H9 (cell line): Measurements from ENCODE around the gene TXLNG. TPM values are rescaled to one million over a fixed set of nuclear protein-coding genes. Genes with fewer than 3 reads are reported as not detected.

ENCODE experiments used
- DNase-seq: peaks from one replicate; pipeline ENCODE4 v3.0.0-alpha.2; 2017
- H2AFZ ChIP-seq: one replicate; pipeline ENCODE4 v1.6.1; 2013; ENCODE audit warnings: mild to moderate bottlenecking, low read length, control low read depth, moderate library complexity
- H2AK5ac ChIP-seq: 2 replicates; pipeline ENCODE4 v1.6.1; 2013; ENCODE audit warnings: low read length, control low read depth, mixed read lengths; ENCODE audit not compliant: insufficient read length
- H2BK120ac ChIP-seq: one replicate; pipeline ENCODE4 v1.6.1; 2013; ENCODE audit warnings: low read depth, mild to moderate bottlenecking, low read length, control low read depth, inconsistent platforms; ENCODE audit not compliant: poor library complexity, severe bottlenecking
- H2BK12ac ChIP-seq: 2 replicates; pipeline ENCODE4 v1.6.1; 2013; ENCODE audit warnings: low read length, control low read depth, mixed read lengths, low read depth; ENCODE audit not compliant: insufficient read length
- H2BK15ac ChIP-seq: 2 replicates; pipeline ENCODE4 v1.6.1; 2013; ENCODE audit warnings: low read depth, low read length, control low read depth
- H2BK20ac ChIP-seq: one replicate; pipeline ENCODE4 v1.6.1; 2013; ENCODE audit warnings: low read depth, mild to moderate bottlenecking, low read length, control low read depth, inconsistent platforms; ENCODE audit not compliant: poor library complexity, severe bottlenecking
- H2BK5ac ChIP-seq: 2 replicates; pipeline ENCODE4 v1.6.1; 2013; ENCODE audit warnings: low read length, control low read depth, mixed read lengths; ENCODE audit not compliant: insufficient read length
- H3K14ac ChIP-seq: 2 replicates; pipeline ENCODE4 v1.6.1; 2013; ENCODE audit warnings: low read length, control low read depth; ENCODE audit not compliant: insufficient read depth
- H3K18ac ChIP-seq: 2 replicates; pipeline ENCODE4 v1.6.1; 2013; ENCODE audit warnings: low read depth, mild to moderate bottlenecking, mixed read lengths, low read length, control low read depth; ENCODE audit not compliant: insufficient read length
- H3K23ac ChIP-seq: 2 replicates; pipeline ENCODE4 v1.6.1; 2013; ENCODE audit warnings: low read length, control low read depth, mixed read lengths, low read depth; ENCODE audit not compliant: insufficient read length
- H3K23me2 ChIP-seq: 2 replicates; pipeline ENCODE4 v1.6.1; 2013; ENCODE audit warnings: low read depth, mild to moderate bottlenecking, mixed read lengths, low read length, control low read depth; ENCODE audit not compliant: insufficient read length, poor library complexity, severe bottlenecking
- H3K27ac ChIP-seq: 2 replicates; pipeline ENCODE4 v1.5.1; 2013; ENCODE audit warnings: low read length, control low read depth, mixed read lengths, low read depth; ENCODE audit not compliant: insufficient read length
- H3K27me3 ChIP-seq: 2 replicates; pipeline ENCODE4 v1.6.1; 2013; ENCODE audit warnings: low read length, control low read depth, inconsistent platforms; ENCODE audit not compliant: insufficient read depth
- H3K4ac ChIP-seq: 2 replicates; pipeline ENCODE4 v1.6.1; 2013; ENCODE audit warnings: low read depth, mild to moderate bottlenecking, control low read depth, inconsistent platforms, low read length, moderate library complexity
- H3K4me1 ChIP-seq: 2 replicates; pipeline ENCODE4 v1.6.1; 2013; ENCODE audit warnings: low read length, control low read depth, inconsistent platforms; ENCODE audit not compliant: insufficient read depth
- H3K4me2 ChIP-seq: 2 replicates; pipeline ENCODE4 v1.6.1; 2013; ENCODE audit warnings: low read length, control low read depth, mixed read lengths; ENCODE audit not compliant: insufficient read length, insufficient read depth
- H3K56ac ChIP-seq: 2 replicates; pipeline ENCODE4 v1.6.1; 2013; ENCODE audit warnings: low read depth, mild to moderate bottlenecking, mixed read lengths, low read length, control low read depth; ENCODE audit not compliant: insufficient read length
- H3K79me1 ChIP-seq: 2 replicates; pipeline ENCODE4 v1.6.1; 2013; ENCODE audit warnings: low read depth, mild to moderate bottlenecking, moderate library complexity, low read length, control low read depth, inconsistent platforms; ENCODE audit not compliant: insufficient read depth, poor library complexity, severe bottlenecking
- H3K79me2 ChIP-seq: 2 replicates; pipeline ENCODE4 v1.6.1; 2013; ENCODE audit warnings: low read length, control low read depth, inconsistent platforms; ENCODE audit not compliant: insufficient read depth
- H3K9ac ChIP-seq: 2 replicates; pipeline ENCODE4 v1.6.1; 2013; ENCODE audit warnings: low read length, control low read depth, mixed read lengths; ENCODE audit not compliant: insufficient read length; ENCODE audit errors: extremely low read depth
- H3K9me3 ChIP-seq: one replicate; pipeline ENCODE4 v1.6.1; 2013; ENCODE audit warnings: low read depth, low read length, inconsistent platforms; ENCODE audit not compliant: control insufficient read depth
- H3T11ph ChIP-seq: one replicate; pipeline ENCODE4 v1.6.1; 2013; ENCODE audit warnings: mild to moderate bottlenecking, low read length, control low read depth, inconsistent platforms
- H4K20me1 ChIP-seq: one replicate; pipeline ENCODE4 v1.6.1; 2013; ENCODE audit not compliant: control insufficient read depth, insufficient read length, insufficient read depth
- H4K5ac ChIP-seq: 2 replicates; pipeline ENCODE4 v1.6.1; 2013; ENCODE audit warnings: low read depth, mild to moderate bottlenecking, mixed read lengths, low read length, control low read depth; ENCODE audit not compliant: insufficient read length
- H4K8ac ChIP-seq: replicated peaks from 2 replicates; pipeline ENCODE4 v1.6.1; 2013; ENCODE audit warnings: low read length, control low read depth, mixed read lengths, low read depth; ENCODE audit not compliant: insufficient read length
- H4K91ac ChIP-seq: 2 replicates; pipeline ENCODE4 v1.6.1; 2013; ENCODE audit warnings: low read depth, mild to moderate bottlenecking, moderate library complexity, mixed read lengths, low read length, control low read depth; ENCODE audit not compliant: insufficient read length
- H3K27ac Mint-ChIP-seq, 3 experiments: 2 replicates in 2 of 3; 3 replicates in 1 of 3; pipeline ENCODE4 v1.8.0; 2020 to 2021; ENCODE audit warnings: mixed read lengths in 3 of 3, mild to moderate bottlenecking in 1 of 3, moderate library complexity in 1 of 3
- H3K27me3 Mint-ChIP-seq: 2 replicates; pipeline ENCODE4 v1.8.0; 2021; ENCODE audit warnings: low read depth, mild to moderate bottlenecking, moderate library complexity, mixed read lengths
- H3K36me3 Mint-ChIP-seq, 3 experiments: 2 replicates in 2 of 3; 3 replicates in 1 of 3; pipeline ENCODE4 v1.8.0; 2020 to 2021; ENCODE audit warnings: low read depth in 3 of 3, mixed read lengths in 3 of 3; ENCODE audit not compliant: insufficient read depth in 1 of 3
- H3K4me1 Mint-ChIP-seq, 2 experiments: 2 replicates each; pipeline ENCODE4 v1.8.0; 2020; ENCODE audit warnings: mixed read lengths in 2 of 2
- H3K4me3 Mint-ChIP-seq, 2 experiments: 2 replicates in 1 of 2; 3 replicates in 1 of 2; pipeline ENCODE4 v1.8.0; 2020 to 2021; ENCODE audit warnings: mild to moderate bottlenecking in 2 of 2, mixed read lengths in 2 of 2, moderate library complexity in 1 of 2
- H3K9me3 Mint-ChIP-seq, 2 experiments: 2 replicates in 1 of 2; 3 replicates in 1 of 2; pipeline ENCODE4 v1.8.0; 2020; ENCODE audit warnings: mild to moderate bottlenecking in 2 of 2, mixed read lengths in 2 of 2, moderate library complexity in 1 of 2
- CTCF ChIP-seq: fragments of 200-600 bp; sonication (generic); conservative IDR thresholded peaks from 3 replicates; pipeline ENCODE4 v1.8.0; 2021; ENCODE audit warnings: antibody characterized with exemption, mild to moderate bottlenecking
- WGBS: extraction: QIAGEN DNeasy Blood & Tissue Kit; methylation state at CpG from one replicate; pipeline ENCODE4 v1.1.7; 2013; ENCODE audit warnings: missing lambda C conversion rate, low lambda C conversion rate, mixed read lengths; ENCODE audit not compliant: insufficient read length; ENCODE audit errors: extremely low coverage; 5-methylcytosine and 5-hydroxymethylcytosine counted together
- total RNA-seq: library from RNA; stranded (reverse); gene quantifications from 2 replicates; pipeline ENCODE4 v1.2.1, GENCODE V29; 2021

Gene TXLNG
- total RNA-seq, 1 experiment from 2014 or later: 90.7 TPM

GRCh38 chrX:16873106-16873505 lies 86.8 kb downstream of the TXLNG start:
- H2AFZ ChIP-seq: no peak overlapping the region
- peaks cover 27% of the 10 kb centered on the region for H3K27me3 Mint-ChIP-seq
- H3K27me3 ChIP-seq: no peaks in the 10 kb centered on the region

More at GRCh38 chrX:16873106-16873505, 86.8 kb downstream of the TXLNG start:
- no peak overlapping the region for H4K91ac ChIP-seq
- H3K18ac ChIP-seq: no peak overlapping the region
- H3K23ac ChIP-seq: no peak overlapping the region
- no peak overlapping the region for H2BK5ac ChIP-seq
- peaks cover 2% of the 10 kb centered on the region for H3K79me1 ChIP-seq
- Mint-ChIP-seq H3K4me3 (no peak overlapping the region; a peak in 1 of 5 replicates), H3K9me3 (no peaks in the 10 kb centered on the region; a peak in 1 of 5 replicates), H3K27ac (no peak overlapping the region; a peak in 1 of 7 replicates), H3K4me1 (peaks cover 31 to 35% of the 10 kb centered on the region in 2 experiments), H3K36me3 (peaks cover 11 to 12% (median 11%) of the 10 kb centered on the region in 3 experiments)
- no peak overlapping the region for H2AK5ac ChIP-seq
- peaks cover 14% of the 10 kb centered on the region for H3K23me2 ChIP-seq
- TF ChIP-seq CTCF: no peak
- H3K4ac ChIP-seq: no peak overlapping the region
- peaks cover 13% of the 10 kb centered on the region for H3K79me2 ChIP-seq
- H3K9me3 ChIP-seq: no peaks in the 10 kb centered on the region
- no peak overlapping the region for H2BK12ac ChIP-seq
- no peak overlapping the region for H2BK15ac ChIP-seq
- H2BK120ac ChIP-seq: no peak overlapping the region
- no peak overlapping the region for H3T11ph ChIP-seq
- peaks cover 2% of the 10 kb centered on the region; the same call in 1 of the 2 replicates for H3K4me1 ChIP-seq
- no peak overlapping the region for H3K14ac ChIP-seq
- H3K4me2 ChIP-seq: no peak overlapping the region
- no peak for DNase-seq
- H3K27ac ChIP-seq: no peak overlapping the region
- H3K56ac ChIP-seq: no peak overlapping the region
- no peaks in the 10 kb centered on the region for H4K20me1 ChIP-seq
- no peak overlapping the region for H4K5ac ChIP-seq
- H3K9ac ChIP-seq: no peak overlapping the region
- H2BK20ac ChIP-seq: no peak overlapping the region
- no CpG with 5 or more reads among the region's 8 CpGs for WGBS
- H4K8ac ChIP-seq: no peak overlapping the region
